GM12878 (cell line): ENCODE results near the gene CCDC85B. TPM values are rescaled to one million over a fixed set of nuclear protein-coding genes. Genes with fewer than 3 reads are reported as not detected.

ENCODE experiments used
- CEBPB ChIP-seq, 2 experiments: fragments of 150-350 bp in 1 of 2; IDR thresholded peaks; 2 replicates each; pipeline ENCODE4 v1.6.1; 2012 to 2014; ENCODE audit warnings: low read depth in 2 of 2, low read length in 2 of 2, borderline replicate concordance in 1 of 2, inconsistent platforms in 1 of 2
- EGR1 ChIP-seq, 2 experiments: IDR thresholded peaks; 1 replicate in 1 of 2; 2 replicates in 1 of 2; pipeline ENCODE4 v1.6.1; 2011 to 2012; ENCODE audit warnings: low read depth in 2 of 2, low read length in 2 of 2, borderline replicate concordance in 1 of 2, mild to moderate bottlenecking in 1 of 2, moderate library complexity in 1 of 2
- ESRRA ChIP-seq: IDR thresholded peaks from 2 replicates; pipeline ENCODE4 v1.6.1; 2012; ENCODE audit warnings: mild to moderate bottlenecking, low read length, improper control_type of control experiment
- GATAD2B ChIP-seq: fragments of 450-650 bp; conservative IDR thresholded peaks from 2 replicates; pipeline ENCODE4 v1.6.1; 2017; ENCODE audit warnings: low read depth, mild to moderate bottlenecking, moderate library complexity
- IKZF1 ChIP-seq: fragments of 450-650 bp; conservative IDR thresholded peaks from 2 replicates; pipeline ENCODE4 v1.6.1; 2017; ENCODE audit warnings: antibody characterized with exemption, mild to moderate bottlenecking
- IRF4 ChIP-seq: IDR thresholded peaks from 2 replicates; pipeline ENCODE4 v1.6.1; 2011; ENCODE audit warnings: low read depth, low read length
- NKRF ChIP-seq: fragments of 450-650 bp; conservative IDR thresholded peaks from 2 replicates; pipeline ENCODE4 v1.6.1; 2017; ENCODE audit warnings: mild to moderate bottlenecking, moderate library complexity
- POLR2AphosphoS2 ChIP-seq: IDR thresholded peaks from 2 replicates; pipeline ENCODE4 v1.6.1; 2011; ENCODE audit warnings: low read depth, mild to moderate bottlenecking, low read length, improper control_type of control experiment, moderate library complexity
- RELA ChIP-seq: fragments of 450-650 bp; IDR thresholded peaks from 2 replicates; pipeline ENCODE4 v1.8.0; 2014; ENCODE audit warnings: borderline replicate concordance; ENCODE audit not compliant: partially characterized antibody
- SMARCA5 ChIP-seq: fragments of 450-650 bp; IDR thresholded peaks from 2 replicates; pipeline ENCODE4 v1.6.1; 2017; ENCODE audit warnings: mild to moderate bottlenecking
- STAT1 ChIP-seq: fragments of 450-650 bp; conservative IDR thresholded peaks from 2 replicates; pipeline ENCODE4 v1.6.1; 2014; ENCODE audit warnings: antibody characterized with exemption, mild to moderate bottlenecking
- SUZ12 ChIP-seq: fragments of 200-600 bp; sonication (generic); IDR thresholded peaks from one replicate; pipeline ENCODE4 v1.6.1; 2018; ENCODE audit warnings: antibody characterized with exemption, mild to moderate bottlenecking; ENCODE audit not compliant: unreplicated experiment
- ZNF217 ChIP-seq: fragments of 450-650 bp; IDR thresholded peaks from 2 replicates; pipeline ENCODE4 v1.6.1; 2017; ENCODE audit warnings: antibody characterized with exemption, mild to moderate bottlenecking
- ZNF274 ChIP-seq: IDR thresholded peaks from one replicate; pipeline ENCODE4 v1.8.0; 2011; ENCODE audit not compliant: insufficient read length, insufficient read depth
- polyA plus RNA-seq, 11 experiments: library from polyadenylated mRNA; depleted of rRNA in 4 of 11; unstranded in 6 of 11; stranded (reverse) in 5 of 11; fragments of >200 nt; fragmentation: Nextera tagmentation in 4 of 11; fragmentation: Illumina TruSeq in 1 of 11; extraction: Ambion mirVana in 4 of 11; extraction: Trizol in 1 of 11; gene quantifications; 1 replicate in 1 of 11; 2 replicates in 10 of 11; pipeline versions ENCODE4 v1.2.1 to v1.2.3, GENCODE V29; 2011 to 2016; ENCODE audit warnings: inconsistent platforms in 2 of 11, missing spikeins in 2 of 11, low read depth in 1 of 11
- total RNA-seq, 4 experiments: library from RNA; depleted of rRNA in 3 of 4; stranded (reverse); fragments of >200 nt in 3 of 4; fragmentation: Illumina TruSeq in 1 of 4; extraction: Trizol in 1 of 4; gene quantifications; 2 replicates each; pipeline versions ENCODE4 v1.2.1 to v1.2.3, GENCODE V29; 2013 to 2021
- TF ChIP-seq, protein P1 (sequence below): IDR thresholded peaks from 2 replicates; pipeline ENCODE4 v1.6.1; 2012; ENCODE audit warnings: improper control_type of control experiment, low read depth, low read length; ENCODE audit not compliant: insufficient replicate concordance
- TF ChIP-seq, protein P2 (sequence below): fragments of 450-650 bp; IDR thresholded peaks from 2 replicates; pipeline ENCODE4 v1.6.1; 2016; ENCODE audit warnings: mild to moderate bottlenecking
- TF ChIP-seq, protein P3 (sequence below): fragments of 150-350 bp; IDR thresholded peaks from 2 replicates; pipeline ENCODE4 v1.6.1; 2016; ENCODE audit warnings: low read depth, low read length

The CCDC85B gene
- total and polyA plus RNA-seq, 10 of the 15 experiments (the other 5 are each of a cell fraction or from before 2014, with no cell fraction given): 0.32 to 114 (median 49.5) TPM

GRCh38 chr11:65890324-65891218 lies at the start of gene CCDC85B (continued):
- peak; percentile 93 for TF ChIP-seq NKRF
- no peak for TF ChIP-seq CEBPB (IDR thresholded peaks at IDR 0.05; ENCODE audit: borderline replicate concordance in 1 of 2, low read depth in 2 of 2, low read length in 2 of 2)
- no peak for TF ChIP-seq RELA
- peak; percentile 84 for TF ChIP-seq IKZF1
- TF ChIP-seq ZNF217: peak; percentile 60; the same call in 1 of the 2 replicates
- peak; percentile 90 for TF ChIP-seq SMARCA5
- peak; percentile 79; the same call in 1 of the 2 replicates for TF ChIP-seq GATAD2B
- TF ChIP-seq EGR1 (IDR thresholded peaks at IDR 0.05; ENCODE audit: borderline replicate concordance in 1 of 2, low read depth in 2 of 2, low read length in 2 of 2): 0 out of 3 replicates have a peak, but pooled peaks of 1 of the 2 experiments have one; percentile 11
- TF ChIP-seq, protein P1, sequence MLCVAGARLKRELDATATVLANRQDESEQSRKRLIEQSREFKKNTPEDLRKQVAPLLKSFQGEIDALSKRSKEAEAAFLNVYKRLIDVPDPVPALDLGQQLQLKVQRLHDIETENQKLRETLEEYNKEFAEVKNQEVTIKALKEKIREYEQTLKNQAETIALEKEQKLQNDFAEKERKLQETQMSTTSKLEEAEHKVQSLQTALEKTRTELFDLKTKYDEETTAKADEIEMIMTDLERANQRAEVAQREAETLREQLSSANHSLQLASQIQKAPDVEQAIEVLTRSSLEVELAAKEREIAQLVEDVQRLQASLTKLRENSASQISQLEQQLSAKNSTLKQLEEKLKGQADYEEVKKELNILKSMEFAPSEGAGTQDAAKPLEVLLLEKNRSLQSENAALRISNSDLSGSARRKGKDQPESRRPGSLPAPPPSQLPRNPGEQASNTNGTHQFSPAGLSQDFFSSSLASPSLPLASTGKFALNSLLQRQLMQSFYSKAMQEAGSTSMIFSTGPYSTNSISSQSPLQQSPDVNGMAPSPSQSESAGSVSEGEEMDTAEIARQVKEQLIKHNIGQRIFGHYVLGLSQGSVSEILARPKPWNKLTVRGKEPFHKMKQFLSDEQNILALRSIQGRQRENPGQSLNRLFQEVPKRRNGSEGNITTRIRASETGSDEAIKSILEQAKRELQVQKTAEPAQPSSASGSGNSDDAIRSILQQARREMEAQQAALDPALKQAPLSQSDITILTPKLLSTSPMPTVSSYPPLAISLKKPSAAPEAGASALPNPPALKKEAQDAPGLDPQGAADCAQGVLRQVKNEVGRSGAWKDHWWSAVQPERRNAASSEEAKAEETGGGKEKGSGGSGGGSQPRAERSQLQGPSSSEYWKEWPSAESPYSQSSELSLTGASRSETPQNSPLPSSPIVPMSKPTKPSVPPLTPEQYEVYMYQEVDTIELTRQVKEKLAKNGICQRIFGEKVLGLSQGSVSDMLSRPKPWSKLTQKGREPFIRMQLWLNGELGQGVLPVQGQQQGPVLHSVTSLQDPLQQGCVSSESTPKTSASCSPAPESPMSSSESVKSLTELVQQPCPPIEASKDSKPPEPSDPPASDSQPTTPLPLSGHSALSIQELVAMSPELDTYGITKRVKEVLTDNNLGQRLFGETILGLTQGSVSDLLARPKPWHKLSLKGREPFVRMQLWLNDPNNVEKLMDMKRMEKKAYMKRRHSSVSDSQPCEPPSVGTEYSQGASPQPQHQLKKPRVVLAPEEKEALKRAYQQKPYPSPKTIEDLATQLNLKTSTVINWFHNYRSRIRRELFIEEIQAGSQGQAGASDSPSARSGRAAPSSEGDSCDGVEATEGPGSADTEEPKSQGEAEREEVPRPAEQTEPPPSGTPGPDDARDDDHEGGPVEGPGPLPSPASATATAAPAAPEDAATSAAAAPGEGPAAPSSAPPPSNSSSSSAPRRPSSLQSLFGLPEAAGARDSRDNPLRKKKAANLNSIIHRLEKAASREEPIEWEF: no peak
- TF ChIP-seq ESRRA: no peak
- no peak for TF ChIP-seq SUZ12
- TF ChIP-seq IRF4: no peak
- TF ChIP-seq, protein P2, sequence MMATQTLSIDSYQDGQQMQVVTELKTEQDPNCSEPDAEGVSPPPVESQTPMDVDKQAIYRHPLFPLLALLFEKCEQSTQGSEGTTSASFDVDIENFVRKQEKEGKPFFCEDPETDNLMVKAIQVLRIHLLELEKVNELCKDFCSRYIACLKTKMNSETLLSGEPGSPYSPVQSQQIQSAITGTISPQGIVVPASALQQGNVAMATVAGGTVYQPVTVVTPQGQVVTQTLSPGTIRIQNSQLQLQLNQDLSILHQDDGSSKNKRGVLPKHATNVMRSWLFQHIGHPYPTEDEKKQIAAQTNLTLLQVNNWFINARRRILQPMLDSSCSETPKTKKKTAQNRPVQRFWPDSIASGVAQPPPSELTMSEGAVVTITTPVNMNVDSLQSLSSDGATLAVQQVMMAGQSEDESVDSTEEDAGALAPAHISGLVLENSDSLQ: peak; percentile 44
- TF ChIP-seq STAT1: no peak
- TF ChIP-seq, protein P3, sequence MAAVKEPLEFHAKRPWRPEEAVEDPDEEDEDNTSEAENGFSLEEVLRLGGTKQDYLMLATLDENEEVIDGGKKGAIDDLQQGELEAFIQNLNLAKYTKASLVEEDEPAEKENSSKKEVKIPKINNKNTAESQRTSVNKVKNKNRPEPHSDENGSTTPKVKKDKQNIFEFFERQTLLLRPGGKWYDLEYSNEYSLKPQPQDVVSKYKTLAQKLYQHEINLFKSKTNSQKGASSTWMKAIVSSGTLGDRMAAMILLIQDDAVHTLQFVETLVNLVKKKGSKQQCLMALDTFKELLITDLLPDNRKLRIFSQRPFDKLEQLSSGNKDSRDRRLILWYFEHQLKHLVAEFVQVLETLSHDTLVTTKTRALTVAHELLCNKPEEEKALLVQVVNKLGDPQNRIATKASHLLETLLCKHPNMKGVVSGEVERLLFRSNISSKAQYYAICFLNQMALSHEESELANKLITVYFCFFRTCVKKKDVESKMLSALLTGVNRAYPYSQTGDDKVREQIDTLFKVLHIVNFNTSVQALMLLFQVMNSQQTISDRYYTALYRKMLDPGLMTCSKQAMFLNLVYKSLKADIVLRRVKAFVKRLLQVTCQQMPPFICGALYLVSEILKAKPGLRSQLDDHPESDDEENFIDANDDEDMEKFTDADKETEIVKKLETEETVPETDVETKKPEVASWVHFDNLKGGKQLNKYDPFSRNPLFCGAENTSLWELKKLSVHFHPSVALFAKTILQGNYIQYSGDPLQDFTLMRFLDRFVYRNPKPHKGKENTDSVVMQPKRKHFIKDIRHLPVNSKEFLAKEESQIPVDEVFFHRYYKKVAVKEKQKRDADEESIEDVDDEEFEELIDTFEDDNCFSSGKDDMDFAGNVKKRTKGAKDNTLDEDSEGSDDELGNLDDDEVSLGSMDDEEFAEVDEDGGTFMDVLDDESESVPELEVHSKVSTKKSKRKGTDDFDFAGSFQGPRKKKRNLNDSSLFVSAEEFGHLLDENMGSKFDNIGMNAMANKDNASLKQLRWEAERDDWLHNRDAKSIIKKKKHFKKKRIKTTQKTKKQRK: no peak
- TF ChIP-seq ZNF274: no peak
- peak; percentile 90 for TF ChIP-seq POLR2AphosphoS2
